ENCODE data around the gene DQX1. TPM values are rescaled to one million over a fixed set of nuclear protein-coding genes. Genes with fewer than 3 reads are reported as not detected.
A peak's percentile ranks its signal among the peaks of the same experiment; 100 is the strongest.

DQX1 gene
- total and polyA plus RNA-seq, 9 of the 15 experiments (the other 6 are each of a cell fraction or from before 2014, with no cell fraction given) = 0.04 to 0.38 (median 0.18) TPM; not detected in 1

- TF ChIP-seq RERE (CRISPR knock-in tag; IDR thresholded peaks at IDR 0.05; ENCODE audit: borderline replicate concordance) = no peak
- 0 out of 2 replicates have a peak, but pooled peaks have one; percentile 4 for TF ChIP-seq ZNF384 (IDR thresholded peaks at IDR 0.05; ENCODE audit: low read depth, low read length)
- no peak for TF ChIP-seq ZNF232 (CRISPR knock-in tag; IDR thresholded peaks at IDR 0.05)
- peak; percentile 39; the same call in 1 of the 2 replicates for TF ChIP-seq THAP12 (CRISPR knock-in tag; IDR thresholded peaks at IDR 0.05)
- TF ChIP-seq HSF4 (CRISPR knock-in tag; IDR thresholded peaks at IDR 0.05; ENCODE audit: borderline replicate concordance) = no peak
- peak; percentile 88 for TF ChIP-seq TFAP4 (CRISPR knock-in tag; IDR thresholded peaks at IDR 0.05; ENCODE audit: borderline replicate concordance)
- TF ChIP-seq NCOA2 (IDR thresholded peaks at IDR 0.05; ENCODE audit: partially characterized antibody in 2 of 2) = no peak
- TF ChIP-seq BMI1 (IDR thresholded peaks at IDR 0.05; ENCODE audit: low read length) = no peak
- no peak for TF ChIP-seq MAFF (IDR thresholded peaks at IDR 0.05; ENCODE audit: low read length)
- TF ChIP-seq USF1 (CRISPR knock-in tag; IDR thresholded peaks at IDR 0.05) = no peak
- TF ChIP-seq ARID1B (IDR thresholded peaks at IDR 0.05) = peak; percentile 22; the same call in 1 of the 2 replicates
- peak; percentile 97 for TF ChIP-seq ETV1 (tag; conservative IDR thresholded peaks at IDR 0.05; ENCODE audit: low read depth)
- TF ChIP-seq ZBTB17 (CRISPR knock-in tag; IDR thresholded peaks at IDR 0.05) = peak; percentile 90
- TF ChIP-seq CREB1 (IDR thresholded peaks at IDR 0.05) = peak; percentile 75
- peak; percentile 81 for TF ChIP-seq CREB1 (CRISPR knock-in tag; IDR thresholded peaks at IDR 0.05)
- no peak for TF ChIP-seq ZKSCAN8 (CRISPR knock-in tag; IDR thresholded peaks at IDR 0.05)
- no peak for TF ChIP-seq STAT5B (CRISPR knock-in tag; IDR thresholded peaks at IDR 0.05)
- TF ChIP-seq ESRRB (CRISPR knock-in tag; IDR thresholded peaks at IDR 0.05; ENCODE audit: borderline replicate concordance) = peak; percentile 67; the same call in 1 of the 2 replicates
Observed at GRCh38 chr2:74472086-74472944, 53.7 kb downstream of the DQX1 start, which contains the start of gene MRPL53 (continued).

Measured in K562 (cell line).